Motor neuron (in vitro differentiated cells): ENCODE results near the gene CYTL1. TPM values are rescaled to one million over a fixed set of nuclear protein-coding genes. Genes with fewer than 3 reads are reported as not detected.
"Not testable (repeated sequence)": the region's sequence is repeated elsewhere in the genome, so short reads cannot be mapped to it uniquely, and the experiment has no call there.

Source experiments
- ATAC-seq, 8 experiments: fragments of 200-7000 bp; cut with Tn5 transposase; replicated peaks in 6 of 8; 2 replicates each; pipeline ENCODE4 v1.8.0; 2021; ENCODE audit warnings: mild to moderate bottlenecking in 8 of 8, moderate library complexity in 8 of 8
- H3K27ac ChIP-seq, 2 donors: fragments of 250-450 bp; sonication (Bioruptor Pico); 2 replicates each; pipeline ENCODE4 v1.9.0; 2021; ENCODE audit warnings: antibody characterized with exemption in 2 of 2, mild to moderate bottlenecking in 2 of 2, moderate library complexity in 1 of 2
- H3K4me1 ChIP-seq, 2 donors: fragments of 250-450 bp; sonication (Bioruptor Pico); replicated peaks in 1 of 2; 2 replicates each; pipeline ENCODE4 v1.6.1; 2021; ENCODE audit warnings: antibody characterized with exemption in 2 of 2, mild to moderate bottlenecking in 2 of 2, moderate library complexity in 1 of 2
- H3K4me3 ChIP-seq, 5 donors: fragments of 250-450 bp; sonication (Bioruptor Pico); 2 replicates each; pipeline ENCODE4 v1.9.0; 2021; ENCODE audit warnings: antibody characterized with exemption in 5 of 5, mild to moderate bottlenecking in 5 of 5, moderate library complexity in 4 of 5
- WGBS, 10 experiments: fragments of 450-650 bp; shearing (Covaris generic); methylation state at CpG; one replicate each; pipeline ENCODE4 v1.0.0; 2022; 5-methylcytosine and 5-hydroxymethylcytosine counted together
- in situ Hi-C, 9 experiments: fragments of 400-800 bp; cut with MboI; loops; one replicate each; pipeline ENCODE4 v1.15.0; 2021; ENCODE audit warnings: low sequenced_read_pairs in 9 of 9, low pct_unique_long_range_greater_than_20kb in 2 of 9; ENCODE audit not compliant: unreplicated experiment in 9 of 9
- total RNA-seq, 8 experiments: library from RNA; unstranded; fragments of 300-600 nt; gene quantifications; 2 replicates each; pipeline versions ENCODE4 v1.2.3 to v1.2.4, GENCODE V29; 2022

Gene CYTL1
- total RNA-seq, 8 experiments from 2014 or later = 0.22 to 45.2 (median 5.6) TPM; not detected in 2

DNA sequence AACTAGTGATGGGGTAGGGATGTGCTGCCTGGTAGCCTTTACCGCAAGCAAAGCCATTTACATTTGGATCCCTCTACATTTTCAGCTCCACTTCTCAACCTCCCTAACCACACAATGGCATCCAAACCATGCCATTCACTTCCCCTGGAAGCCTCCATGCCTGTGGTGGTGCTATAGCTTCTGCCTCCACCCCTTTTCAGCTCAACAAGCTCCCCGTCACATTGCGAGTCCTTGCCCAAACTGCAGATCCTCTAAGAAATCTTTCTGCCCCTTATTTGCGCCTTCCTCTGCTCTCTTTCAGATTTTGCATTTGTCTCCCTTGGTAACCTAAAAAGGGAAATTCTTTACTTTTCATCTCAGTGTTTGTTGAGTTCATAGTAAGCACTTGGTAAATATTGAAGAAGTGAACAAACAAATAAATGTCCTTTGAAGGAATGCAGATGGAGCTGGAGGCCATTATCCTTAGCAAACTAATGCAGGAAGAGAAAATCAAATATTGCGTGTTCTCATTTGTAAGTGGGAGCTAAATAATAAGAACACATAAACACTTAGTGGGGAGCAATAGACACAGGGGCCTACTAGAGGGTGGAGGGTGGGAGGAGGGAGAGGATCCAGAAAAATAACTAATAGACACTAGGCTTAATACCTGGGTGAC is 6.9 kb downstream of the CYTL1 start:
- WGBS, 10 experiments = 20 to 100% (median 93%) methylated on average over 1 to 5 of the region's 5 CpGs; no CpG with 5 or more reads in 1 of the 10 experiments

DNA sequence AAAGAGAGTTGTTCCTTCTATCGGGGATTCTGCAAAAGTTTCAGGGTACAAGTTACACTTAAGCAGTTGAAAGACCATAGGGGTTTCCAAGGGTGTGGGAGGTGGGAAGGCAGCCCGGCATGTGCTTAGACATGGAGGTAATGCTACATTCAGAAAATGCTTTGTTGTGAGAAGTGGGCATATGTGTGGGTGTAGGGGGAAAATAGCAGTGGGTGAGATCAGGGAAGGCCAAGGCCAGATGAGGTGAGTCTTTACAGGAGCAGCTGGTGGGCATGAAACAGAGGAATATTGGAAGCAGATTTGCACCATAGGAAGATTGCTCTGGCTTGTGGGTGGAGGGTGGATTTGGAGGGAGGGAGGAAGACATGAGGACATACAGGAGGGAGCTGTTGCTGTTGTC is 8.3 kb downstream of the CYTL1 start:
- Histone ChIP-seq H3K4me1 (peaks cover 0 to 11% of the 10 kb centered on the region in 2 donors), H3K27ac (no peak overlapping the region), H3K4me3 (no peak overlapping the region)
- no peak for ATAC-seq
- in situ Hi-C loops = no loop called here
- WGBS, 10 experiments = 67 to 100% (median 80%) methylated on average over 1 to 2 of the region's 2 CpGs; no CpG with 5 or more reads in 5 of the 10 experiments

More for the DNA sequence above, 6.9 kb downstream of the CYTL1 start:
- Histone ChIP-seq H3K4me1 (peaks cover 0 to 11% of the 10 kb centered on the region in 2 donors), H3K27ac (no peak overlapping the region), H3K4me3 (no peak overlapping the region)
- peak in 3 of 8 experiments; percentile 57 to 87 (median 69) for ATAC-seq
- in situ Hi-C loops = no loop called here

DNA sequence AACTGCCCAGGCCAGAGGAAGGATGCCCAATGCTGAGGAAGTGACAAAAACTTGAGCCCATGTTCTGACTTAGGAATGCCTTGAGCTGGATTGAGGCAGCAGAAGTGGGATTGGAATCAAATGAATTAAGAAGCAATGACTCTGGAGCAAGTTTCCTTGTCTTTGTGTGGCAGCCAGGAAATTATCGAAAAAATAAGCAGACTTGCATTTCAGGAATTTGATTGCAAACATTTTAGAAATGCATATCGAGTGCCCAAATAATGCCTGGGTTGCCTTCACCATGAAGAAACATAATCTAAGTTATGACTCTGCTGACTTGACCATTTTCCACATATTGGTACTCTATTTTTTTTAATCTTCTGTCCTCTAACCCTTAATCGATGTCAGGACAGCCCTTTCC is 9.5 kb downstream of the CYTL1 start:
- ATAC-seq = no peak
- in situ Hi-C loops = no loop called here
- Histone ChIP-seq H3K4me1 (peaks cover 0 to 11% of the 10 kb centered on the region in 2 donors), H3K4me3 (no peak overlapping the region), H3K27ac (no peak overlapping the region)
- WGBS, 10 experiments = 0 to 100% (median 85%) methylated on average over 2 to 3 of the region's 3 CpGs; no CpG with 5 or more reads in 1 of the 10 experiments

DNA sequence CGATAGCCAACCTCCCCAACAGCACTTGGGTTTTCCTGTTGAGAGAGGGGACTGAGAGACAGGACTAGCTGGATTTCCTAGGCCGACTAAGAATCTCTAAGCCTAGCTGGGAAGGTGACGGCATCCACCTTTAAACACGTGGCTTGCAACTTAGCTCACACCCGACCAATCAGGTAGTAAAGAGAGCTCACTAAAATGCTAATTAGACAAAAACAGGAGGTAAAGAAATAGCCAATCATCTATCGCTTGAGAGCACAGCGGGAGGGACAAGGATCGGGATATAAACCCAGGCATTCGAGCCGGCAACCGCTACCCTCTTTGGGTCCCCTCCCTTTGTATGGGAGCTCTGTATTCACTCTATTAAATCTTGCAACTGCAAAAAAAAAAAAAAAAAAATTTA is 12.3 kb downstream of the CYTL1 start:
- 0 to 100% (median 79%) methylated on average over 1 to 10 of the region's 11 CpGs; no CpG with 5 or more reads in 1 of the 10 experiments for WGBS, 10 experiments
- H3K4me3 ChIP-seq, H3K4me1 ChIP-seq, in situ Hi-C loops, ATAC-seq, H3K27ac ChIP-seq: not testable (repeated sequence)

DNA sequence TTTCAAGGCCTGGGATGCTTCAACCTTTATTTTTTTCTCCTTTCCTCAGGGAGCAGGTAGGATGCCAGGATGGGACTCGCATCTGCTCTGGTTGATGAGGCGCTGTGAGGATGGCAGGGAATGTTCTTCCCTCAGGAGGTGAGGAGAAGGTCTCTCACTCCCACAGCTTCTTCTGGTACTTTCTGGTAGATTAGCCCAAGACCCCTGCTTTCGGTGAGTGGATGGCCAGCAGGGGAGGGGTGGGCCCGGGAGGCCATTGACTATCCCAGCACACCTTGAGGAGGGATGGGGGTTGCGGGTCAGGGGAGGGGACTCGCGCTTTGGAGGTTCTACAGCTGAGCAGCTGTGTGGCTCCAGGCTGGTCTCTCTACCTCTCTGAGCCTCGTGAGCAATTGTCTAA is 14.8 kb downstream of the CYTL1 start:
- H3K4me3 ChIP-seq = no peak overlapping the region
- in situ Hi-C loops = no loop called here
- no peak for ATAC-seq
- 0 to 80% (median 60%) methylated on average over 1 of the region's 8 CpGs; no CpG with 5 or more reads in 7 of the 10 experiments for WGBS, 10 experiments
- no peak overlapping the region for H3K27ac ChIP-seq
- H3K4me1 ChIP-seq = no peaks in the 10 kb centered on the region

DNA sequence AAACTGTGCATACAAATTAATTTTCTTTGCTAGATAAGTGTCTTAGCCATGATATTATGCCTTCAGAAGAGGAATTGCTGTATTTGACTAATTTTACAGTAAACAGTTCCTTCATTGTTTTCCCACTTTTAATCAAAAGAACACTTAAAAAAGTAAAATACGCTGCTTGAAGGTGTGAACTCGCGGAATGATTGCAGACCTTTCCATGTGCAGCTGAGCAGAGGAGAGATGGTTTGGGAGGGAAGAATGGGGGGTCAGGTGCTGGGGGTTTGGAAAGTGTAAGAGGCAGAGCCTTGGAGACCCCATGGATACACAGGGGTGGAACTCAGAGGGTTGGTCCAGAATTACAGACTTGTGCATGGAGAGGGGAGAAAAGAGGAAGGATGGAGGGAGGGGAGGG is 15.3 kb downstream of the CYTL1 start:
- Histone ChIP-seq H3K4me1 (no peaks in the 10 kb centered on the region), H3K27ac (no peak overlapping the region), H3K4me3 (no peak overlapping the region)
- 40 to 100% (median 93%) methylated on average over 1 to 3 of the region's 3 CpGs; no CpG with 5 or more reads in 2 of the 10 experiments for WGBS, 10 experiments
- no peak for ATAC-seq
- in situ Hi-C loops = no loop called here

DNA sequence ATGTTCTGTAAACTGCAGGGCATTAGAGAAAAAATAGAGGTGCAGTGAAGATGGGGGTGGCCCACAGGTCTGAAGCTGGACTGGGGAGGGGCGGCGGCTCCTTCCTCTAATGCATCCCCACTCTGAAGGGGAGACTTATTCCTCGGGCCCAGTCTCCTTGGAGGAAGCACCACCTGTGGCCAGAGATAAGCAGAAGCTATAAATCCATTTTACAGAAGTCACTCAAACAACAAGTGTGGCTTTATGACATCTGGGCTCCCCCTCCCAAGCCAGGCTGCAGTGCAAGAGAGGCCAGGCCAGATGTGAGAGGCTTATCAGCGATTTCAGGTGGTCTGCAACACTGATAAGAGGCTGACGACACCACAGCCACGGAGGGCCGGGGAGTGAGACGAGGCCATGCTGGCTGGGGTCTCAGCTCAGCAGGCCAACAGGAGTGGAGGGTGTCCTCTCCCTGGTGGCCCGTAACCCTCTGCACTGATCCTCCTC is 15.8 kb downstream of the CYTL1 start:
- no peak overlapping the region for H3K4me3 ChIP-seq
- no peak for ATAC-seq
- in situ Hi-C loops = no loop called here

DNA sequence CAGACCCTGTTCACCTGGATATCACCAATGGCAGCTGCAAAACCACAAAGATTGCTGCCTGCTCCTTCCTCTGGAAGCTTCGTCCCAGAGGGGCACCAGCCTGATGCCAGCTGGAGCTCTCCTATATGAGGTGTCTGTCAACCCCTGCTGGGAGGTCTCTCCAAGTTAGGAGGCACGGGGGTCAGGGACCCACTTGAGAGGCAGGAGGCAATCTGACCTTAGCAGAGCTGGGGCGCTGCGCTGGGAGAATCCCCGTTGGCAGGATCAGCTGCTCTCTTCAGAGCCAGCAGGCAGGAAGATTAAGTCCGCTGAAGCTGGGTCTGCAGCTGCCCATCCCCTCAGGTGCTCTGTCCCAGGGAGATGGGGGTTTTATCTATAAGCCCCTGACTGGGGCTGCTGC is 17.6 kb downstream of the CYTL1 start:
- H3K4me1 ChIP-seq, H3K27ac ChIP-seq, H3K4me3 ChIP-seq, ATAC-seq, in situ Hi-C loops: not testable (repeated sequence)
- 50 to 100% (median 63%) methylated on average over 1 to 4 of the region's 6 CpGs; no CpG with 5 or more reads in 5 of the 10 experiments for WGBS, 10 experiments

More for the DNA sequence above, 15.8 kb downstream of the CYTL1 start:
- no peaks in the 10 kb centered on the region for H3K4me1 ChIP-seq
- H3K27ac ChIP-seq = no peak overlapping the region
- WGBS, 10 experiments = 20 to 86% (median 82%) methylated on average over 1 to 6 of the region's 9 CpGs; no CpG with 5 or more reads in 4 of the 10 experiments

DNA sequence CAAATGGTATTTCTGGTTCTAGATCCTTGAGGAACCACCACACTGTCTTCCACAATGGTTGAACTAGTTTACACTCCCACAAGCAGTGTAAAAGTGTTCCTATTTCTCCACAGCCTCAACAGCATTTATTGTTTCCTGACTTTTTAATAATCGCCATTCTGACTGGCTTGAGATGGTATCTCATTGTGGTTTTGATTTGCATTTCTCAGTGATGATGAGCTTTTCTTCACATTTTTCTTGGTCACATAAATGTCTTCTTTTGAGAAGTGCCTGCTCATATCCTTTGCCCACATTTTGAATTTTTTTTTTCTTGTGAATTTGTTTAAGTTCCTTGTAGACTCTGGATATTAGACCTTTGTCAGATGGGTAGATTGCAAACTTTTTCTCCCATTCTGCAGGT is 22.3 kb downstream of the CYTL1 start:
- WGBS, 10 experiments = 31 to 100% (median 89%) methylated on average over 1 of the region's 1 CpG; no CpG with 5 or more reads in 1 of the 10 experiments
- H3K4me3 ChIP-seq, H3K27ac ChIP-seq, H3K4me1 ChIP-seq, in situ Hi-C loops, ATAC-seq: not testable (repeated sequence)

DNA sequence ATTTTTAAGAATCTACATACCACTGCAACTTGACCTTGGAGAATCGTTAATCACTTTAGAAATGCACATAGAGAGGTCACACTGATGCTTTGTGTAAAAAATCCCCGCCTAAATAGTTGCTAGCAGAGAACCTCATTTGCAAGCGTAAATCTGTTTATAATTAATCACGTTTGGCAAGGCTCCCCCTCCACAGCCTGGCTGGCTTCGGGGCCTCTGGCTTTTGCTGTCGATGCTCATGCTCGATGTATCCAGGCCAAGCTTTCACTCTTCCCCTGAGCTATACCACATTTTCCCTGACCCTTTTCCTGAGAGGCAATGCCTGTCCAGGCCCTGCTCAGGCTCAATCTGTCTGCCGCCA is 23.4 kb downstream of the CYTL1 start:
- H3K27ac ChIP-seq = no peak overlapping the region
- in situ Hi-C loops = no loop called here
- no peak overlapping the region for H3K4me3 ChIP-seq
- ATAC-seq = peak in 4 of 8 experiments; percentile 52 to 72 (median 56)
- peaks cover 0 to 6% of the 10 kb centered on the region in 2 donors for H3K4me1 ChIP-seq
- 0 to 100% (median 25%) methylated on average over 1 to 8 of the region's 8 CpGs; no CpG with 5 or more reads in 2 of the 10 experiments for WGBS, 10 experiments

DNA sequence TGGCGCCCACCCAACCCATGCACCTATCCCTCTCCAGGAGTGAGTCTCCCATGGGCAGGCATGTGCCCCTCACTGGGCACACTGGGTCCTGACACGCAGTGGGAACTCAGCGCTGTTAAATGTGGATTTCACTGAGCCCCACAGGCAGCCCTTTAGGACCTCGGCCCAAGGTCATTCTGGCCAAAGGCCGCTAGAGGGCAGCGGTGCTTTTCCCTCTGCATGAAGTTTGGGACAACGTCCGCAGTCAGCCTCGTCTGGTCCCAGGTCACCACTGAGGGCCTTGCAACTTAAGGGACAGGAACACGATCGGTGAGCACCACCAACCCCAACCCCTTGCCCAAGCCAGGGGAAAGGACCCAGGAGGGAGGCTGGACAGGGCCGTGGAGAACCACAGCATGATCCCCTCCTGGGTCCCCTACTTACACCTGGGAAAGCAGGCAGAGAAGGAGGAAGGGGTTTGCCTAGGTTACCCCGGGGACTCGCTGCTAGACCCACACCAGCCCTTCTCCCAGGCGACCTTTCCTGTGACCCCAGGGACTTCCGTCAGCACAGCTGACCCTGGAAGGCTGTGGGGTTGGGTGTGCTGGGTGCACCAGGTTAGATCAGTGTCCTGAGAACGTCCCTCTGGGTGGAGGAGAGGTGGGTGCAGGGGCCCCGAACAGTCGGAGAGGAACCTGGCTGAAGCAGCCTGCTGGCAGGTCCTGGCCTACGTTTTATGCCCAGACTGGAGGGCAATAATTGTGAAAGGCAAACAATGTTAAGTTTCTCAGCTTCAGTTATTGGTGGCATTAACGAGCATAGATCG is 24.0 kb downstream of the CYTL1 start:
- H3K27ac ChIP-seq = no peak overlapping the region
- 0 to 72% (median 17%) methylated on average over 2 to 14 of the region's 22 CpGs; no CpG with 5 or more reads in 2 of the 10 experiments for WGBS, 10 experiments
- peak; percentile 14 to 93 (median 86) for ATAC-seq
- H3K4me3 ChIP-seq = no peak overlapping the region
- peaks cover 0 to 6% of the 10 kb centered on the region in 2 donors for H3K4me1 ChIP-seq
- in situ Hi-C loops = no loop called here

DNA sequence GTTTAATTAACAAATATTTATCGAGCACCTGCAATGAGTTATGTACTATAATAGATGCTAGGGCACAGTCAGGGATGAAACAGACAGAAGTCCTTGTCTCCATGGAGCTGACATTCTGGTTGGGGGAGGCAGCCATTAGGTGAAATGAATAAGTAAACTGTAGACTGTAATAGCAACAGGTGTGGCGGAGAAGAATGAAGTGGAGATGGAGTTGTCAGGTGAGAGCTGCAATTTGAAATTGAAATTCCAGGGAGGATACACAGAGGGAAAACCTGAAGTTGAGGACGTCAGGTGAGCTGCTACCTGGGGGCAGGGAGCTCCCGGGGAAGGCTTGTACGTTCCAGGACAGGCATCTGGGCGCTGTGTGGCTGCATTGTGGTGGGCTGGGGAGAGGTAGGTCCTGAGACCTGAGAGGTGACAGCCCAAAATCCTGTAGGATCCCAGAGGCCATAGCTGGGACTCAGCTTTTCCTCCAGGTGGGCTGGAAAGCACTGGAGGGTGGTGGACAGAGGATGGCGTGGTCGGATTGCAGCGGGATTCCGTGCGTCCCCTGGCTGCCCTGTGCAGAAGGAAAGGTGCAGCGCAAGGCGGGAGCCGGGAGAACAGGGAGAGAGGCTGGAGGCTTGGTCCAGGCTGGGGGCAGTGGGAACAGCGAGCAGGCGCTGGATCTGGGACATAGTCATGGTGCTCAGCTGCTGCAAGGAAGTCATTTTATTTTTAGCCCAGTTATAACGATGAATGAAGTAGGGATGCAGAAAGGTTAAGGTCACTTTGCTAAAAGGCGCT is 24.8 kb downstream of the CYTL1 start:
- in situ Hi-C loops = no loop called here
- WGBS, 10 experiments = 31 to 82% (median 73%) methylated on average over 1 to 17 of the region's 18 CpGs; no CpG with 5 or more reads in 1 of the 10 experiments
- no peak overlapping the region for H3K27ac ChIP-seq
- peaks cover 0 to 6% of the 10 kb centered on the region in 2 donors for H3K4me1 ChIP-seq
- ATAC-seq = peak in 4 of 8 experiments; percentile 20 to 44 (median 36)
- H3K4me3 ChIP-seq = no peak overlapping the region
